Caco-2 (cell line): ENCODE data around the gene PATJ. TPM values are rescaled to one million over a fixed set of nuclear protein-coding genes. Genes with fewer than 3 reads are reported as not detected.
A peak's percentile ranks its signal among the peaks of the same experiment; 100 is the strongest.

Source experiments
- BruUV-seq: library from RNA; stranded (reverse); fragments of 400-500 nt; replicated peaks from 2 replicates; lab custom pipeline; 2021; lab: Mats Ljungman, UMichigan
- CTCF ChIA-PET: fragments of 300-600 bp; sonication (Branson Sonifier 250); formaldehyde crosslinking; loops from one replicate; lab custom pipeline; 2022; ENCODE audit warnings: antibody characterized with exemption; lab: Charles Lee
- POLR2A ChIA-PET: fragments of 300-600 bp; sonication (Branson Sonifier 250); formaldehyde crosslinking; loops from one replicate; lab custom pipeline; 2022; ENCODE audit warnings: antibody characterized with exemption; lab: Charles Lee
- DNase-seq, 2 experiments: peaks; one replicate each; pipeline versions ENCODE4 v3.0.0 to v3.0.0-alpha.2; 2020 to 2022
- H3K27me3 ChIP-seq: replicated peaks from 2 replicates; pipeline ENCODE4 v1.6.0; 2011; ENCODE audit warnings: low read length; ENCODE audit not compliant: control insufficient read depth, insufficient read depth
- H3K36me3 ChIP-seq: 2 replicates; pipeline ENCODE4 v1.5.1; 2011; ENCODE audit warnings: low read length; ENCODE audit not compliant: control insufficient read depth, insufficient read depth
- H3K4me1 ChIP-seq: fragments of 250-450 bp; sonication (Bioruptor Pico); 2 replicates; pipeline ENCODE4 v1.5.1; 2020; ENCODE audit warnings: mild to moderate bottlenecking
- H3K4me3 ChIP-seq: 2 replicates; pipeline ENCODE4 v1.5.1; 2011; ENCODE audit warnings: low read depth, mild to moderate bottlenecking, control low read depth, low read length
- H3K9me3 ChIP-seq: fragments of 250-450 bp; sonication (Bioruptor Pico); 2 replicates; pipeline ENCODE4 v1.5.1; 2020; ENCODE audit warnings: mild to moderate bottlenecking, moderate library complexity
- H3K27ac Mint-ChIP-seq: one replicate; pipeline ENCODE4 v1.8.0; 2022; ENCODE audit warnings: mixed read lengths; ENCODE audit not compliant: unreplicated experiment
- H3K27me3 Mint-ChIP-seq: one replicate; pipeline ENCODE4 v1.8.0; 2022; ENCODE audit warnings: mixed read lengths; ENCODE audit not compliant: insufficient read depth, unreplicated experiment
- H3K36me3 Mint-ChIP-seq: one replicate; pipeline ENCODE4 v1.8.0; 2022; ENCODE audit warnings: mild to moderate bottlenecking, mixed read lengths; ENCODE audit not compliant: insufficient read depth, unreplicated experiment
- H3K4me1 Mint-ChIP-seq: one replicate; pipeline ENCODE4 v1.8.0; 2022; ENCODE audit warnings: low read depth, mixed read lengths; ENCODE audit not compliant: unreplicated experiment
- H3K4me3 Mint-ChIP-seq: one replicate; pipeline ENCODE4 v1.8.0; 2022; ENCODE audit warnings: mild to moderate bottlenecking, moderate library complexity, mixed read lengths; ENCODE audit not compliant: unreplicated experiment
- H3K9me3 Mint-ChIP-seq: one replicate; pipeline ENCODE4 v1.8.0; 2022; ENCODE audit warnings: mixed read lengths; ENCODE audit not compliant: unreplicated experiment
- CTCF ChIP-seq, 2 experiments: fragments of 200-600 bp in 1 of 2; IDR thresholded peaks; 1 replicate in 1 of 2; 2 replicates in 1 of 2; pipeline versions ENCODE4 v1.5.1 to v1.8.0; 2011 to 2022; ENCODE audit warnings: antibody characterized with exemption in 1 of 2, control low read depth in 1 of 2, inconsistent platforms in 1 of 2, low read depth in 1 of 2, low read length in 1 of 2, mild to moderate bottlenecking in 1 of 2, moderate library complexity in 1 of 2; ENCODE audit not compliant: insufficient read depth in 1 of 2, severe bottlenecking in 1 of 2, unreplicated experiment in 1 of 2
- intact Hi-C: fragments of 100-400 bp; cut with micrococcal nuclease; formaldehyde crosslinking; loops from one replicate; pipeline ENCODE4 v1.10.0; 2022; ENCODE audit not compliant: unreplicated experiment
- total RNA-seq: library from RNA; stranded (reverse); gene quantifications from 2 replicates; pipeline ENCODE4 v1.2.3, GENCODE V29; 2022

Gene PATJ
- total RNA-seq, 1 experiment from 2014 or later: 31.6 TPM

- Mint-ChIP-seq H3K36me3 (no peaks in the 10 kb centered on the region), H3K4me3 (no peak overlapping the region), H3K27ac (no peak overlapping the region), H3K9me3 (no peaks in the 10 kb centered on the region), H3K27me3 (no peaks in the 10 kb centered on the region), H3K4me1 (no peaks in the 10 kb centered on the region)
- H3K4me1 ChIP-seq: no peaks in the 10 kb centered on the region
- ChIA-PET POLR2A (no interaction called here), CTCF (no interaction called here)
- no peaks in the 10 kb centered on the region for H3K36me3 ChIP-seq
- BruUV-seq: no TSS peak
- no peaks in the 10 kb centered on the region for H3K9me3 ChIP-seq
- no peak overlapping the region for H3K4me3 ChIP-seq
- DNase-seq: no peak
- no peaks in the 10 kb centered on the region for H3K27me3 ChIP-seq
- intact Hi-C loops: no loop called here
- TF ChIP-seq CTCF (IDR thresholded peaks at IDR 0.05; ENCODE audit: insufficient read depth in 1 of 2, low read depth in 1 of 2, low read length in 1 of 2, severe bottlenecking in 1 of 2, unreplicated experiment in 1 of 2): no peak
Measured at GRCh38 chr1:62187548-62187947, 445.3 kb downstream of the PATJ start.

- H3K4me1 ChIP-seq: no peaks in the 10 kb centered on the region
- CTCF ChIA-PET: no interaction called here
- no peaks in the 10 kb centered on the region for H3K4me1 Mint-ChIP-seq
- H3K27ac Mint-ChIP-seq: no peak overlapping the region
- BruUV-seq: no TSS peak
- no peaks in the 10 kb centered on the region for H3K36me3 ChIP-seq
- no peaks in the 10 kb centered on the region for H3K27me3 Mint-ChIP-seq
- no peak overlapping the region for H3K4me3 ChIP-seq
- no peak for DNase-seq
- no peak overlapping the region for H3K4me3 Mint-ChIP-seq
- POLR2A ChIA-PET: no interaction called here
- no peak for TF ChIP-seq CTCF (IDR thresholded peaks at IDR 0.05; ENCODE audit: insufficient read depth in 1 of 2, low read depth in 1 of 2, low read length in 1 of 2, severe bottlenecking in 1 of 2, unreplicated experiment in 1 of 2)
- intact Hi-C loops: no loop called here
- H3K36me3 Mint-ChIP-seq: no peaks in the 10 kb centered on the region
- H3K9me3 Mint-ChIP-seq: no peaks in the 10 kb centered on the region
- no peaks in the 10 kb centered on the region for H3K9me3 ChIP-seq
- H3K27me3 ChIP-seq: no peaks in the 10 kb centered on the region
Measured at GRCh38 chr1:62188111-62188510, 445.8 kb downstream of the PATJ start.

GRCh38 chr1:62194651-62195544 lies 452.6 kb downstream of the PATJ start, which contains the start of gene L1TD1:
L1TD1 (plus strand) TSS chr1:62194849; CDS start chr1:62206629, 11,780 bp downstream.
- ChIA-PET CTCF (no interaction called here), POLR2A (no interaction called here)
- peak within 1 kb of the TSS; percentile 10; the same call in 1 of the 2 replicates for H3K4me3 ChIP-seq
- intact Hi-C loops: no loop called here
- DNase-seq: peak in 1 of 2 experiments; percentile 46
- Mint-ChIP-seq H3K27ac (peak within 1 kb of the TSS; percentile 18), H3K36me3 (no peaks in the 10 kb centered on the region), H3K4me3 (peak within 1 kb of the TSS; percentile 38), H3K27me3 (no peaks in the 10 kb centered on the region), H3K9me3 (no peaks in the 10 kb centered on the region), H3K4me1 (no peaks in the 10 kb centered on the region)
- no TSS peak for BruUV-seq
- H3K9me3 ChIP-seq: no peaks in the 10 kb centered on the region
- no peaks in the 10 kb centered on the region for H3K36me3 ChIP-seq
- no peaks in the 10 kb centered on the region for H3K27me3 ChIP-seq
- no peaks in the 10 kb centered on the region for H3K4me1 ChIP-seq
- no peak for TF ChIP-seq CTCF (IDR thresholded peaks at IDR 0.05; ENCODE audit: insufficient read depth in 1 of 2, low read depth in 1 of 2, low read length in 1 of 2, severe bottlenecking in 1 of 2, unreplicated experiment in 1 of 2)
